Brain microvascular endothelial cell (primary cell): Measurements from ENCODE around the gene KMO.

ENCODE experiments used
- DNase-seq: peaks from one replicate; pipeline ENCODE4 v3.0.0-alpha.2; 2020
- H3K27ac ChIP-seq: fragments of 250-450 bp; sonication (Bioruptor Pico); 2 replicates; pipeline ENCODE4 v1.5.1; 2020; ENCODE audit warnings: mild to moderate bottlenecking, moderate library complexity
- H3K27me3 ChIP-seq: fragments of 250-450 bp; sonication (Bioruptor Pico); replicated peaks from 2 replicates; pipeline ENCODE4 v1.5.1; 2020; ENCODE audit warnings: mild to moderate bottlenecking
- H3K36me3 ChIP-seq: fragments of 250-450 bp; sonication (Bioruptor Pico); replicated peaks from 2 replicates; pipeline ENCODE4 v1.5.1; 2020; ENCODE audit warnings: mild to moderate bottlenecking
- H3K4me3 ChIP-seq: 2 replicates; pipeline ENCODE4 v1.5.1; 2011; ENCODE audit warnings: low read depth, mild to moderate bottlenecking, control low read depth, low read length, moderate library complexity
- in situ Hi-C: cut with HindIII; loops from 2 replicates; pipeline ENCODE4 v1.10.0; 2017; ENCODE audit warnings: low sequenced_read_pairs, low pct_ligation_motif_present
- TF ChIP-seq, protein P1 (sequence below): IDR thresholded peaks from 2 replicates; pipeline ENCODE4 v1.5.1; 2011; ENCODE audit warnings: low read depth, mild to moderate bottlenecking, moderate library complexity, low read length, control low read depth, inconsistent platforms; ENCODE audit errors: missing control alignments

Gene KMO

DNA sequence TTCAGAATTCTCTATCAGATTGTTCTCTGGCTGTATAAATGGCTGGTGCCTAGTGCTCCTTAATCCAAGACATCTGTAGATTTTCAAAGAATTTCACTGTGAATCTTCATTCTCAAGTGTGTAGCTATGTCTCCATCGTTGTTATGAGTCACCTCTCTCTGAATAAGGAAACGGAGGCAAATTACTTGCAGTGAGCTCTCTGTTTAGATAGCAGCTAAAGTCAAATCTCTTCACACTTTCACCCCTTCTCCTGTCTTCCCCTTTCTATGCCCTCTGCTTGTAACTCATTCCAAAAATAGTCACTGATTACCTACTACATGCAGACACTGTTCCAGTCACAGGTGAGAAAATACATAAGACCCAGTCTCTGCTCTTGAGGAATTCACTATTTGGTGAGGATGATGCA lies 68.3 kb downstream of the KMO start:
- Histone ChIP-seq H3K36me3 (no peaks in the 10 kb centered on the region), H3K4me3 (no peak overlapping the region), H3K27me3 (no peaks in the 10 kb centered on the region), H3K27ac (no peak overlapping the region)
- in situ Hi-C loops: no loop called here
- DNase-seq: no peak
- TF ChIP-seq, protein P1, sequence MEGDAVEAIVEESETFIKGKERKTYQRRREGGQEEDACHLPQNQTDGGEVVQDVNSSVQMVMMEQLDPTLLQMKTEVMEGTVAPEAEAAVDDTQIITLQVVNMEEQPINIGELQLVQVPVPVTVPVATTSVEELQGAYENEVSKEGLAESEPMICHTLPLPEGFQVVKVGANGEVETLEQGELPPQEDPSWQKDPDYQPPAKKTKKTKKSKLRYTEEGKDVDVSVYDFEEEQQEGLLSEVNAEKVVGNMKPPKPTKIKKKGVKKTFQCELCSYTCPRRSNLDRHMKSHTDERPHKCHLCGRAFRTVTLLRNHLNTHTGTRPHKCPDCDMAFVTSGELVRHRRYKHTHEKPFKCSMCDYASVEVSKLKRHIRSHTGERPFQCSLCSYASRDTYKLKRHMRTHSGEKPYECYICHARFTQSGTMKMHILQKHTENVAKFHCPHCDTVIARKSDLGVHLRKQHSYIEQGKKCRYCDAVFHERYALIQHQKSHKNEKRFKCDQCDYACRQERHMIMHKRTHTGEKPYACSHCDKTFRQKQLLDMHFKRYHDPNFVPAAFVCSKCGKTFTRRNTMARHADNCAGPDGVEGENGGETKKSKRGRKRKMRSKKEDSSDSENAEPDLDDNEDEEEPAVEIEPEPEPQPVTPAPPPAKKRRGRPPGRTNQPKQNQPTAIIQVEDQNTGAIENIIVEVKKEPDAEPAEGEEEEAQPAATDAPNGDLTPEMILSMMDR: no peak

- H3K27me3 ChIP-seq: no peaks in the 10 kb centered on the region
- TF ChIP-seq, protein P1: no peak
- no peak overlapping the region for H3K4me3 ChIP-seq
- peak; percentile 48 for DNase-seq
- H3K27ac ChIP-seq: peak overlapping the region; percentile 8
- no peaks in the 10 kb centered on the region for H3K36me3 ChIP-seq
- in situ Hi-C loops: no loop called here
Observed at GRCh38 chr1:241603731-241604245, 71.6 kb downstream of the KMO start.

DNA sequence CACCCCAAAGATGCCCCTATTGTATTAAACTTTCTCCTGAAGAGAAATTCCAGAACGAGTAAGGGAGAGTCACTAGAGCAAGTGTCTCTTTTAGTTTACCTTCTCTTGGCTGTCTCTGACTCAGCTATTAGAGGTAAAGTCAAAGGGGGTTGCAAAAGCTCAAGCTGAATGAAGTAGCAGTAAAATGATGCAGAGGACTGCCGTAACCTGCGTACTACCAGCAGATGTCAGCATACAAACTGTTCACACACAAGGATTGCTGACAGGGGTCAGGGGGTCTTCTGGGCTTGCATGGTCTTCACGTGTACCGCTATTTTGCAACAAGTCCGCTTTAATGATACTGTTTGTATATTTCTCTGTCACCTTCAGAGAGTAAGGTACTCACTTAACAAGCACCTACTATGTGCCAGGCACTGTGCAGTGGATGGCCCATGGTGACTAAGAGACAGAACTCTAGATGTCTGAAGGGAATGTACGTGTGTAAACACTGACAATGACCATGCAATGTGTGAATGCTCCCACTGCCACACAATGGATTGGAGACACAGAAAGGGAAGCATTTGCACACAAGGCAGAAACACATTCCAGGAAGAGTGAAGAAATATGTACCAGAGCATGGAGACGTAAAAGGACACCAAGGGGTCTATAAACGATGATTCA lies 73.1 kb downstream of the KMO start:
- Histone ChIP-seq H3K27me3 (no peaks in the 10 kb centered on the region), H3K4me3 (no peak overlapping the region), H3K36me3 (no peaks in the 10 kb centered on the region), H3K27ac (no peak overlapping the region)
- TF ChIP-seq, protein P1: peak; percentile 50
- in situ Hi-C loops: no loop called here
- DNase-seq: no peak

GRCh38 chr1:241606544-241606943 lies 74.4 kb downstream of the KMO start:
- H3K4me3 ChIP-seq: no peak overlapping the region
- no peak for DNase-seq
- TF ChIP-seq, protein P1: no peak
- H3K36me3 ChIP-seq: no peaks in the 10 kb centered on the region
- no peak overlapping the region for H3K27ac ChIP-seq
- in situ Hi-C loops: no loop called here
- no peaks in the 10 kb centered on the region for H3K27me3 ChIP-seq

DNA sequence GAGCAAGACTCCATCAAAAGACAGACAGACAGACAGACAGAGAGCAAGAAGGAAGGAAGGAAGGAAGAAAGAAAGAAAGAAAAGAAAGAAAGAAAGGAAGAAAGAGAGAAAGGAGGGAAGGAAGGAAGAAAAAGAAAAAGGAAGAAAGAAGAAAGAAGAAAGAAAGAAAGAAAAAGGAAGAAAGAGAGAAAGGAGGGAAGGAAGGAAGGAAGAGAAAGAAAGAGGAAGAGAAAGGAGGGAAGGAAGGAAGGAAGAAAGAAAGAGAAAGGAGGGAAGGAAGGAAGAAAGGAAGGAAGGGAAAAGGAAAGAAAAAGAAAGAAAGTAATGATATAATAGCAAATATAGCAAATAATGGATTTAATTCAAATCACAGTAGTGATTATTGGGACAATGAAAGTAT lies 75.3 kb downstream of the KMO start:
- Histone ChIP-seq H3K27ac (no peak overlapping the region), H3K27me3 (no peaks in the 10 kb centered on the region), H3K36me3 (no peaks in the 10 kb centered on the region), H3K4me3 (no peak overlapping the region)
- in situ Hi-C loops: no loop called here
- DNase-seq: no peak
- TF ChIP-seq, protein P1: no peak
